Measurements from ENCODE around the gene SIN3B. TPM values are rescaled to one million over a fixed set of nuclear protein-coding genes. Genes with fewer than 3 reads are reported as not detected.

The SIN3B gene
- total and polyA plus RNA-seq, 9 of the 15 experiments (the other 6 are each of a cell fraction or from before 2014, with no cell fraction given) = 0.51 to 34.2 (median 14.3) TPM

DNA sequence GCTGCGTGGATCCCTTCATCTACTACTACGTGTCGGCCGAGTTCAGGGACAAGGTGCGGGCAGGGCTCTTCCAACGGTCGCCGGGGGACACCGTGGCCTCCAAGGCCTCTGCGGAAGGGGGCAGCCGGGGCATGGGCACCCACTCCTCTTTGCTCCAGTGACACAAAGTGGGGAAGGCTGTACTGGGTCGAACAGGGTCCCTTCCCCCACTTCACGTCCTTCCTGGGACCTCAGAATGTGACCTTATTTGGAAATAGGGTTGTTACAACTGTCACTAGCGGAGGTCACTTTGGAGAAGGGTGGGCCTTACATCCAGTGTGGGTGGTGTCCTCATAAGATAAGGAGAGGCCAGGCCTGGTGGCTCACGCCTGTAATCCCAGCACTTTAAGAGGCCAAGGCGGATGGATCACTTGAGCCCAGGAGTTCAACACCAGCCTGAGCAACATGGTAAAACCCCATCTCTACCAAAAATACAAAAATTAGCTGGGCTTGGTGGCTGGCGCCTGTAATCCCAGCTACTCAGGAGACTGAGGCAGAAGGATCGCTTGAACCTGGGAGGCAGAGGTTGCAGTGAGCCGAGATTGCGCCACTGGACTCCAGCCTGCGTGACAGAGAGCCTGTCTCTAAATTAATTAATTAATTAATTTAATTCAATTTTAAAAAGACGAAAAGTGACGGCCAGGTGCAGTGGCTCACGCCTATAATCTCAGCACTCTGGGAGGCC, 61.4 kb downstream of the SIN3B start (continued):
- TF ChIP-seq RBBP5 (IDR thresholded peaks at IDR 0.05; ENCODE audit: borderline replicate concordance, insufficient read depth, low read length, poor library complexity, severe bottlenecking) (no peak), NFRKB (IDR thresholded peaks at IDR 0.05; ENCODE audit: low read depth) (peak; percentile 89), TEAD4 (IDR thresholded peaks at IDR 0.05; ENCODE audit: low read length) (peak; percentile 66), TEAD4 (CRISPR knock-in tag; IDR thresholded peaks at IDR 0.05; ENCODE audit: borderline replicate concordance) (no peak), NR2C2 (CRISPR knock-in tag; IDR thresholded peaks at IDR 0.05) (no peak), NR2C2 (tag; IDR thresholded peaks at IDR 0.05) (peak; percentile 85), ZNF12 (CRISPR knock-in tag; IDR thresholded peaks at IDR 0.05) (0 out of 2 replicates have a peak, but pooled peaks have one; percentile 11), TBP (optimal IDR thresholded peaks at IDR 0.05; ENCODE audit: low read depth, low read length) (peak; percentile 50), SRF (CRISPR knock-in tag; IDR thresholded peaks at IDR 0.05) (peak; percentile 96 to 99), GATA2 (CRISPR knock-in tag; IDR thresholded peaks at IDR 0.05) (peak; percentile 46; the same call in 1 of the 2 replicates), ASH1L (IDR thresholded peaks at IDR 0.05; ENCODE audit: borderline replicate concordance, low read depth, partially characterized antibody) (no peak), ZNF217 (CRISPR knock-in tag; IDR thresholded peaks at IDR 0.05) (no peak), MYC (IDR thresholded peaks at IDR 0.05; ENCODE audit: low read depth, low read length) (no peak; the same call in 1 of the 2 replicates), MYC (CRISPR knock-in tag; IDR thresholded peaks at IDR 0.05; ENCODE audit: borderline replicate concordance, low read depth) (no peak; the same call in none of the 2 replicates), NRF1 (conservative IDR thresholded peaks at IDR 0.05 in 1 of 2, IDR thresholded peaks at IDR 0.05 in 1 of 2) (peak in 1 of 2 experiments; percentile 29; a peak in 1 of 4 replicates), MCM3 (IDR thresholded peaks at IDR 0.05) (no peak), ZKSCAN3 (CRISPR knock-in tag; IDR thresholded peaks at IDR 0.05) (no peak), NCOR1 (IDR thresholded peaks at IDR 0.05) (peak; percentile 68), BHLHE40 (IDR thresholded peaks at IDR 0.05; ENCODE audit: low read length) (peak; percentile 70), NFE2L1 (tag; IDR thresholded peaks at IDR 0.05; ENCODE audit: borderline replicate concordance, low read depth) (no peak)
- TF ChIP-seq, protein P1, sequence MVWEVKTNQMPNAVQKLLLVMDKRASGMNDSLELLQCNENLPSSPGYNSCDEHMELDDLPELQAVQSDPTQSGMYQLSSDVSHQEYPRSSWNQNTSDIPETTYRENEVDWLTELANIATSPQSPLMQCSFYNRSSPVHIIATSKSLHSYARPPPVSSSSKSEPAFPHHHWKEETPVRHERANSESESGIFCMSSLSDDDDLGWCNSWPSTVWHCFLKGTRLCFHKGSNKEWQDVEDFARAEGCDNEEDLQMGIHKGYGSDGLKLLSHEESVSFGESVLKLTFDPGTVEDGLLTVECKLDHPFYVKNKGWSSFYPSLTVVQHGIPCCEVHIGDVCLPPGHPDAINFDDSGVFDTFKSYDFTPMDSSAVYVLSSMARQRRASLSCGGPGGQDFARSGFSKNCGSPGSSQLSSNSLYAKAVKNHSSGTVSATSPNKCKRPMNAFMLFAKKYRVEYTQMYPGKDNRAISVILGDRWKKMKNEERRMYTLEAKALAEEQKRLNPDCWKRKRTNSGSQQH (CRISPR knock-in tag; IDR thresholded peaks at IDR 0.05) = no peak
- TF ChIP-seq, protein P2, sequence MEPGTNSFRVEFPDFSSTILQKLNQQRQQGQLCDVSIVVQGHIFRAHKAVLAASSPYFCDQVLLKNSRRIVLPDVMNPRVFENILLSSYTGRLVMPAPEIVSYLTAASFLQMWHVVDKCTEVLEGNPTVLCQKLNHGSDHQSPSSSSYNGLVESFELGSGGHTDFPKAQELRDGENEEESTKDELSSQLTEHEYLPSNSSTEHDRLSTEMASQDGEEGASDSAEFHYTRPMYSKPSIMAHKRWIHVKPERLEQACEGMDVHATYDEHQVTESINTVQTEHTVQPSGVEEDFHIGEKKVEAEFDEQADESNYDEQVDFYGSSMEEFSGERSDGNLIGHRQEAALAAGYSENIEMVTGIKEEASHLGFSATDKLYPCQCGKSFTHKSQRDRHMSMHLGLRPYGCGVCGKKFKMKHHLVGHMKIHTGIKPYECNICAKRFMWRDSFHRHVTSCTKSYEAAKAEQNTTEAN (CRISPR knock-in tag; IDR thresholded peaks at IDR 0.05) = peak; percentile 28; the same call in 1 of the 2 replicates
- TF ChIP-seq, protein P3, sequence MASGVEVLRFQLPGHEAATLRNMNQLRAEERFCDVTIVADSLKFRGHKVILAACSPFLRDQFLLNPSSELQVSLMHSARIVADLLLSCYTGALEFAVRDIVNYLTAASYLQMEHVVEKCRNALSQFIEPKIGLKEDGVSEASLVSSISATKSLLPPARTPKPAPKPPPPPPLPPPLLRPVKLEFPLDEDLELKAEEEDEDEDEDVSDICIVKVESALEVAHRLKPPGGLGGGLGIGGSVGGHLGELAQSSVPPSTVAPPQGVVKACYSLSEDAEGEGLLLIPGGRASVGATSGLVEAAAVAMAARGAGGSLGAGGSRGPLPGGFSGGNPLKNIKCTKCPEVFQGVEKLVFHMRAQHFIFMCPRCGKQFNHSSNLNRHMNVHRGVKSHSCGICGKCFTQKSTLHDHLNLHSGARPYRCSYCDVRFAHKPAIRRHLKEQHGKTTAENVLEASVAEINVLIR (CRISPR knock-in tag; IDR thresholded peaks at IDR 0.05) = no peak
